ENCODE measurements around the gene LARGE1. TPM values are rescaled to one million over a fixed set of nuclear protein-coding genes. Genes with fewer than 3 reads are reported as not detected.

Gene LARGE1
- total RNA-seq, 4 donors from 2014 or later, result 11.8 to 33.2 (median 22.6) TPM

GRCh38 chr22:33589297-33589696, 331.0 kb downstream of the LARGE1 start:
- intact Hi-C loops (cut with DNase I; ENCODE audit: low total_unique reads), result no loop called here
- H3K4me3 ChIP-seq (ENCODE audit: low read depth, poor library complexity, severe bottlenecking), result no peak overlapping the region
- TF ChIP-seq POLR2A (IDR thresholded peaks at IDR 0.05), result no peak
- TF ChIP-seq CTCF (IDR thresholded peaks at IDR 0.05), result no peak
- no peak for DNase-seq (ENCODE audit: low spot score in 2 of 2)

- H3K4me3 ChIP-seq (ENCODE audit: low read depth, poor library complexity, severe bottlenecking), result no peak overlapping the region
- intact Hi-C loops (cut with DNase I; ENCODE audit: low total_unique reads), result no loop called here
- DNase-seq (ENCODE audit: low spot score in 2 of 2), result peak in 1 of 2 donors; percentile 25
- WGBS, 2 donors, result 95 to 96% methylated on average over 2 of the region's 2 CpGs
- no peak for TF ChIP-seq CTCF (IDR thresholded peaks at IDR 0.05)
- TF ChIP-seq POLR2A (IDR thresholded peaks at IDR 0.05), result no peak
These were observed 331.4 kb downstream of the LARGE1 start for GRCh38 chr22:33588860-33589259.

GRCh38 chr22:33584152-33584551, 336.1 kb downstream of the LARGE1 start:
- DNase-seq (ENCODE audit: low spot score in 2 of 2), result peak in 1 of 2 donors; percentile 9
- WGBS, 2 donors, result 85 to 91% methylated on average over 5 of the region's 5 CpGs
- no peak overlapping the region for H3K4me3 ChIP-seq (ENCODE audit: low read depth, poor library complexity, severe bottlenecking)
- TF ChIP-seq POLR2A (IDR thresholded peaks at IDR 0.05) (no peak), CTCF (IDR thresholded peaks at IDR 0.05) (no peak)
- intact Hi-C loops (cut with DNase I; ENCODE audit: low total_unique reads), result no loop called here

- no peak overlapping the region for H3K4me3 ChIP-seq (ENCODE audit: low read depth, poor library complexity, severe bottlenecking)
- peak in 1 of 2 donors; percentile 8 for DNase-seq (ENCODE audit: low spot score in 2 of 2)
- WGBS, 2 donors, result 90 to 100% methylated on average over 1 of the region's 1 CpG
- intact Hi-C loops (cut with DNase I; ENCODE audit: low total_unique reads), result no loop called here
- TF ChIP-seq CTCF (IDR thresholded peaks at IDR 0.05), result no peak
- no peak for TF ChIP-seq POLR2A (IDR thresholded peaks at IDR 0.05)
These were observed 337.4 kb downstream of the LARGE1 start for GRCh38 chr22:33582822-33583400.

GRCh38 chr22:33580310-33580709, 340.0 kb downstream of the LARGE1 start:
- H3K4me3 ChIP-seq (ENCODE audit: low read depth, poor library complexity, severe bottlenecking), result no peak overlapping the region
- no peak for TF ChIP-seq POLR2A (IDR thresholded peaks at IDR 0.05)
- no peak for TF ChIP-seq CTCF (IDR thresholded peaks at IDR 0.05)
- 84 to 87% methylated on average over 7 of the region's 7 CpGs for WGBS, 2 donors
- peak in 1 of 2 donors; percentile 14 for DNase-seq (ENCODE audit: low spot score in 2 of 2)
- intact Hi-C loops (cut with DNase I; ENCODE audit: low total_unique reads), result no loop called here
